DOHH2 (cell line): ENCODE results near the gene CEP112.

Experiments used
- EZH2phosphoT487 ChIP-seq: fragments of 200-600 bp; sonication (generic); IDR thresholded peaks from 2 replicates; pipeline ENCODE4 v1.6.1; 2017; ENCODE audit warnings: borderline replicate concordance, mild to moderate bottlenecking, antibody characterized with exemption, low read length, moderate library complexity, mixed read lengths
- TF ChIP-seq, protein P1 (sequence below): fragments of 200-600 bp; sonication (generic); IDR thresholded peaks from one replicate; pipeline ENCODE4 v1.5.1; 2014; ENCODE audit warnings: antibody characterized with exemption, mild to moderate bottlenecking, low read depth, low read length; ENCODE audit not compliant: poor library complexity, severe bottlenecking

DNA sequence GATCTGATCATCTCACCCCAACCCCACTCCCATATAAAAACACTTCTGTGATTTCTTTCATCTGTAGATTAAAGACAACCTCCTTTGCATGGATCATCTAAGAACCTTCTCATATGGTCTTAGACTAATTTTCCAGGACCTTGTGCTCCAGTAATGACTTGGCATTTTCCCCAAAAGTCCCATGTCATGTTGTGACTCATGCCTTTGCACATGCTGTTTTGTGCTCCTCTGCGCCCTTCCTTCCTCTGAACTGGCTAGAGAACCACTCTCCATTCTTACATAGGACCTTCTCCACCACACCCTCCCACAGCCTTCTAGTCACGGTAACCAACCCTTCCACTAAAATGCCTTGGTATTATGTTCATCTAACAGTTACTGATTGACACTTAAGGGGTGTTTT is 531.0 kb downstream of the CEP112 start:
- TF ChIP-seq, protein P1, sequence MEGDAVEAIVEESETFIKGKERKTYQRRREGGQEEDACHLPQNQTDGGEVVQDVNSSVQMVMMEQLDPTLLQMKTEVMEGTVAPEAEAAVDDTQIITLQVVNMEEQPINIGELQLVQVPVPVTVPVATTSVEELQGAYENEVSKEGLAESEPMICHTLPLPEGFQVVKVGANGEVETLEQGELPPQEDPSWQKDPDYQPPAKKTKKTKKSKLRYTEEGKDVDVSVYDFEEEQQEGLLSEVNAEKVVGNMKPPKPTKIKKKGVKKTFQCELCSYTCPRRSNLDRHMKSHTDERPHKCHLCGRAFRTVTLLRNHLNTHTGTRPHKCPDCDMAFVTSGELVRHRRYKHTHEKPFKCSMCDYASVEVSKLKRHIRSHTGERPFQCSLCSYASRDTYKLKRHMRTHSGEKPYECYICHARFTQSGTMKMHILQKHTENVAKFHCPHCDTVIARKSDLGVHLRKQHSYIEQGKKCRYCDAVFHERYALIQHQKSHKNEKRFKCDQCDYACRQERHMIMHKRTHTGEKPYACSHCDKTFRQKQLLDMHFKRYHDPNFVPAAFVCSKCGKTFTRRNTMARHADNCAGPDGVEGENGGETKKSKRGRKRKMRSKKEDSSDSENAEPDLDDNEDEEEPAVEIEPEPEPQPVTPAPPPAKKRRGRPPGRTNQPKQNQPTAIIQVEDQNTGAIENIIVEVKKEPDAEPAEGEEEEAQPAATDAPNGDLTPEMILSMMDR: no peak
- no peak for TF ChIP-seq EZH2phosphoT487
